ENCODE data around the gene DCAF12.
"Not testable (repeated sequence)": the region's sequence is repeated elsewhere in the genome, so short reads cannot be mapped to it uniquely, and the experiment has no call there.

The DCAF12 gene

GRCh38 chr9:34070606-34071324, 55.7 kb downstream of the DCAF12 start:
- no peak for DNase-seq (ENCODE audit: low read depth in 1 of 2, low spot score in 1 of 2)

GRCh38 chr9:34069831-34070230, 56.7 kb downstream of the DCAF12 start:
- no peak for DNase-seq (ENCODE audit: low read depth in 1 of 2, low spot score in 1 of 2)

- DNase-seq (ENCODE audit: low read depth in 1 of 2, low spot score in 1 of 2) = no peak
Observed at GRCh38 chr9:34065541-34065940, 61.0 kb downstream of the DCAF12 start.

GRCh38 chr9:34059954-34060353, 66.5 kb downstream of the DCAF12 start:
- no peak for DNase-seq (ENCODE audit: low read depth in 1 of 2, low spot score in 1 of 2)

- no peak for DNase-seq (ENCODE audit: low read depth in 1 of 2, low spot score in 1 of 2)
Observed at GRCh38 chr9:34059281-34059680, 67.2 kb downstream of the DCAF12 start.

- DNase-seq (ENCODE audit: low read depth in 1 of 2, low spot score in 1 of 2) = no peak
Observed at GRCh38 chr9:34049630-34050384, 76.7 kb downstream of the DCAF12 start.

- DNase-seq (ENCODE audit: low read depth in 1 of 2, low spot score in 1 of 2) = peak; percentile 92 to 93
Observed at GRCh38 chr9:34048727-34049629, 77.5 kb downstream of the DCAF12 start, which contains the start of gene UBAP2. Gene UBAP2, minus strand, starts transcription at chr9:34048887. Its CDS starts 31,739 bp downstream, at chr9:34017148.

GRCh38 chr9:34047864-34048726, 78.4 kb downstream of the DCAF12 start:
- DNase-seq (ENCODE audit: low read depth in 1 of 2, low spot score in 1 of 2) = peak; percentile 17 to 27

GRCh38 chr9:34046784-34047379, 79.6 kb downstream of the DCAF12 start:
- no peak for DNase-seq (ENCODE audit: low read depth in 1 of 2, low spot score in 1 of 2)

- no peak for DNase-seq (ENCODE audit: low read depth in 1 of 2, low spot score in 1 of 2)
Observed at GRCh38 chr9:34045903-34046302, 80.6 kb downstream of the DCAF12 start.

GRCh38 chr9:34042074-34042473, 84.4 kb downstream of the DCAF12 start:
- DNase-seq (ENCODE audit: low read depth in 1 of 2, low spot score in 1 of 2) = not testable (repeated sequence)

GRCh38 chr9:34038851-34039250, 87.6 kb downstream of the DCAF12 start:
- not testable (repeated sequence) for DNase-seq (ENCODE audit: low read depth in 1 of 2, low spot score in 1 of 2)

- no peak for DNase-seq (ENCODE audit: low read depth in 1 of 2, low spot score in 1 of 2)
Observed at GRCh38 chr9:34037626-34038025, 88.9 kb downstream of the DCAF12 start.

GRCh38 chr9:34036625-34037024, 89.9 kb downstream of the DCAF12 start:
- DNase-seq (ENCODE audit: low read depth in 1 of 2, low spot score in 1 of 2) = no peak
